Thyroid gland (tissue), 4 donors: ENCODE measurements around the gene ABCC9.

Experiments
- POLR2A ChIP-seq, 2 donors: fragments of 450-650 bp; IDR thresholded peaks; one replicate each; pipeline ENCODE4 v1.6.1; 2017; ENCODE audit warnings: antibody characterized with exemption in 2 of 2, mild to moderate bottlenecking in 2 of 2, moderate library complexity in 1 of 2
- TF ChIP-seq, protein P1 (sequence below), 6 experiments: fragments of 200-600 bp in 3 of 6; fragments of 450-650 bp in 3 of 6; sonication (generic) in 3 of 6; IDR thresholded peaks; one replicate each; pipeline ENCODE4 v1.5.1; 2016 to 2019; ENCODE audit warnings: antibody characterized with exemption in 6 of 6, mild to moderate bottlenecking in 2 of 6, inconsistent platforms in 1 of 6, moderate library complexity in 1 of 6

- TF ChIP-seq, protein P1, sequence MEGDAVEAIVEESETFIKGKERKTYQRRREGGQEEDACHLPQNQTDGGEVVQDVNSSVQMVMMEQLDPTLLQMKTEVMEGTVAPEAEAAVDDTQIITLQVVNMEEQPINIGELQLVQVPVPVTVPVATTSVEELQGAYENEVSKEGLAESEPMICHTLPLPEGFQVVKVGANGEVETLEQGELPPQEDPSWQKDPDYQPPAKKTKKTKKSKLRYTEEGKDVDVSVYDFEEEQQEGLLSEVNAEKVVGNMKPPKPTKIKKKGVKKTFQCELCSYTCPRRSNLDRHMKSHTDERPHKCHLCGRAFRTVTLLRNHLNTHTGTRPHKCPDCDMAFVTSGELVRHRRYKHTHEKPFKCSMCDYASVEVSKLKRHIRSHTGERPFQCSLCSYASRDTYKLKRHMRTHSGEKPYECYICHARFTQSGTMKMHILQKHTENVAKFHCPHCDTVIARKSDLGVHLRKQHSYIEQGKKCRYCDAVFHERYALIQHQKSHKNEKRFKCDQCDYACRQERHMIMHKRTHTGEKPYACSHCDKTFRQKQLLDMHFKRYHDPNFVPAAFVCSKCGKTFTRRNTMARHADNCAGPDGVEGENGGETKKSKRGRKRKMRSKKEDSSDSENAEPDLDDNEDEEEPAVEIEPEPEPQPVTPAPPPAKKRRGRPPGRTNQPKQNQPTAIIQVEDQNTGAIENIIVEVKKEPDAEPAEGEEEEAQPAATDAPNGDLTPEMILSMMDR (IDR thresholded peaks at IDR 0.05): no peak
- TF ChIP-seq POLR2A (IDR thresholded peaks at IDR 0.05): no peak
Measured at GRCh38 chr12:21813751-21814150, 127.5 kb downstream of the ABCC9 start.
